ENCODE data around the gene ZDHHC3.

ZDHHC3 gene

GRCh38 chr3:44976002-44976815 is at the start of gene ZDHHC3, which contains the start of gene EXOSC7:
Gene ZDHHC3 (minus strand): TSS chr3:44976174. CDS start chr3:44959436, 16,738 bp downstream.
Gene EXOSC7 (plus strand): TSS chr3:44976244. CDS start chr3:44976278, 34 bp downstream.
- DNase-seq (ENCODE audit: low spot score): peak; percentile 91

- DNase-seq (ENCODE audit: low spot score): no peak
These were observed 48.7 kb upstream of the ZDHHC3 start for GRCh38 chr3:45024542-45025255.

- no peak for DNase-seq (ENCODE audit: low spot score)
These were observed 47.7 kb upstream of the ZDHHC3 start for GRCh38 chr3:45023675-45024074.

GRCh38 chr3:45021524-45022297 is 45.7 kb upstream of the ZDHHC3 start:
- no peak for DNase-seq (ENCODE audit: low spot score)

GRCh38 chr3:45020534-45020933 is 44.6 kb upstream of the ZDHHC3 start:
- DNase-seq (ENCODE audit: low spot score): no peak

GRCh38 chr3:45017821-45018220 is 41.8 kb upstream of the ZDHHC3 start:
- no peak for DNase-seq (ENCODE audit: low spot score)

- DNase-seq (ENCODE audit: low spot score): no peak
These were observed 40.9 kb upstream of the ZDHHC3 start for GRCh38 chr3:45016916-45017315.

GRCh38 chr3:45012577-45012976 is 36.6 kb upstream of the ZDHHC3 start:
- no peak for DNase-seq (ENCODE audit: low spot score)

- no peak for DNase-seq (ENCODE audit: low spot score)
These were observed 36.0 kb upstream of the ZDHHC3 start for GRCh38 chr3:45011756-45012508.

GRCh38 chr3:45010811-45011333 is 34.9 kb upstream of the ZDHHC3 start:
- DNase-seq (ENCODE audit: low spot score): no peak

GRCh38 chr3:45009868-45010267 is 33.9 kb upstream of the ZDHHC3 start:
- no peak for DNase-seq (ENCODE audit: low spot score)

GRCh38 chr3:45008117-45008516 is 32.1 kb upstream of the ZDHHC3 start:
- DNase-seq (ENCODE audit: low spot score): no peak

GRCh38 chr3:45007091-45007490 is 31.1 kb upstream of the ZDHHC3 start:
- no peak for DNase-seq (ENCODE audit: low spot score)

- no peak for DNase-seq (ENCODE audit: low spot score)
These were observed 27.9 kb upstream of the ZDHHC3 start for GRCh38 chr3:45003859-45004258.

GRCh38 chr3:45003406-45003805 is 27.4 kb upstream of the ZDHHC3 start:
- DNase-seq (ENCODE audit: low spot score): no peak

- no peak for DNase-seq (ENCODE audit: low spot score)
These were observed 26.7 kb upstream of the ZDHHC3 start for GRCh38 chr3:45002720-45003119.

GRCh38 chr3:45002139-45002660 is 26.2 kb upstream of the ZDHHC3 start:
- no peak for DNase-seq (ENCODE audit: low spot score)

GRCh38 chr3:45001738-45002137 is 25.8 kb upstream of the ZDHHC3 start:
- no peak for DNase-seq (ENCODE audit: low spot score)

- no peak for DNase-seq (ENCODE audit: low spot score)
These were observed 24.8 kb upstream of the ZDHHC3 start for GRCh38 chr3:45000823-45001222.

GRCh38 chr3:44999782-45000181 is 23.8 kb upstream of the ZDHHC3 start:
- no peak for DNase-seq (ENCODE audit: low spot score)

GRCh38 chr3:44996556-44996969 is 20.6 kb upstream of the ZDHHC3 start:
- no peak for DNase-seq (ENCODE audit: low spot score)

All from hematopoietic multipotent progenitor cell treated with erythropoietin and hydrocortisone succinate and interleukin-3 and kit ligand, for 17 days (in vitro differentiated cells).